ENCODE results near the gene PNPLA7.

GRCh38 chr9:137441935-137442321, 108.3 kb downstream of the PNPLA7 start:
- TF ChIP-seq CTCF (IDR thresholded peaks at IDR 0.05) = no peak
- TF ChIP-seq POLR2A (IDR thresholded peaks at IDR 0.05) = no peak

All from thyroid gland (tissue), 4 donors.